GM19193 (cell line): ENCODE data around the gene COL26A1.

Experiments used
- POLR2A ChIP-seq: IDR thresholded peaks from 4 replicates; pipeline ENCODE4 v1.6.1; 2011; ENCODE audit not compliant: insufficient read depth, insufficient read length; ENCODE audit errors: extremely low read depth

Gene COL26A1

GRCh38 chr7:101386558-101387231 is 24.0 kb downstream of the COL26A1 start:
- TF ChIP-seq POLR2A, result no peak

DNA sequence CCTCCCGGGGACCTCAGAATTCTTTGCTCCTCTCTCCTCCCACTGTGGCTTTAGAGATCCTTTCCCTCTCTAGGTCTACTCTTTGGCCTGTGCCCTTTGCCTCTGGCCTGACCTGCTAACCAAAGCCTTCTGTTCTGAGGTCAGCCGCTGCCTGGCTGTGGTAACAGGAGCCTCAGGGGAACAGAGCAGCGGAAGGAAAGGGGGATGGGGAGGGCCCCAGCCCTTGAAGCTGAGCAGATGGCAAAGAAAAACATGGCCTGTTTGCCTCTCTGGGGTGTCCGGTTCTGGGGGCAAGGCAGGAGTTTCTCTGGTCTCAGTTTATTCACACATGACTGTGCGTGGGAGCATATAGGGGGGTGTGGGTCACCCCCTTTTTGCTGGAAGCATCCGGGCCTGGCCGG is 28.2 kb downstream of the COL26A1 start:
- TF ChIP-seq POLR2A, result no peak

DNA sequence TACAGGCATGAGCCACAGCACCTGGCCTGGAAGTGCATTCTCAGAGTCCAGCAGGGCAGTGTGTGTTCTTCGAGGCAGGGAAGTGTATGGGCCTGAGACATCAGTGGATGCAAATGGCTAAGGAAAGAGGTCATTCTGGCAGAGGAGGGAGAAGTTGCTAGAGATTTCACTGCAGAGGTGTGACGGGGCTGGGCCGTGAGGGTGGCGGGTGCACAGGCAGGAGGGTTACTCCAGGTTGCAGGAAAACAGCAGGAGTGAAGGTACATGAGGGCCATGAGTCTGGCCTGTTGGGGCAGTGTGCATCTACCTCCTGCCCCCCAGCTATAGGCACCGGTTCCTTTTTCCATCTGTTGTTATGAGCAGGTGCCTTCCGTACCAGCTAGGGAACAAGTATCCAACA is 29.3 kb downstream of the COL26A1 start:
- TF ChIP-seq POLR2A, result no peak

DNA sequence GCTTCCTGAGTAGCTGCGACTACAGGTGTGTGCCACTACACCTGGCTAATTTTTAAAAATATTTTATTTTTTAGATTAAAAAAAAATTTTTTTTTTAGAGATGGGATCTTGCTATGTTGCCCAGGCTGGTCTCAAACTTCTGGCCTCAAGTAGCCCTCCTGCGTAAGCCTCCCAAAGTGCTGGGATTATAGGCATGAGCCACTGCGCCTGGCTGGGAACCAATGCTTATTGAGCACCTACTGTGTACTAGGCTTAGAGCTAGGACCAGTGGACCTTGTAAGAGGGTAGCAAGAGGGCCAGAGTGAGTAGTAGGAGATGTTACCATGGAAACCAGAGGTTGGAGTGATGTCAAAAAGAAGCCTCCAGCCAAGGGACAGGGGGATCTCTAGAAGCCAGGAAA is 31.2 kb downstream of the COL26A1 start:
- no peak for TF ChIP-seq POLR2A

- TF ChIP-seq POLR2A, result no peak
Observed at GRCh38 chr7:101395376-101395775, 32.7 kb downstream of the COL26A1 start.

GRCh38 chr7:101397243-101397642 is 34.6 kb downstream of the COL26A1 start:
- no peak for TF ChIP-seq POLR2A

- TF ChIP-seq POLR2A, result no peak
Observed at GRCh38 chr7:101397770-101398324, 35.2 kb downstream of the COL26A1 start.

- TF ChIP-seq POLR2A, result no peak
Observed at GRCh38 chr7:101398396-101399289, 36.0 kb downstream of the COL26A1 start.

DNA sequence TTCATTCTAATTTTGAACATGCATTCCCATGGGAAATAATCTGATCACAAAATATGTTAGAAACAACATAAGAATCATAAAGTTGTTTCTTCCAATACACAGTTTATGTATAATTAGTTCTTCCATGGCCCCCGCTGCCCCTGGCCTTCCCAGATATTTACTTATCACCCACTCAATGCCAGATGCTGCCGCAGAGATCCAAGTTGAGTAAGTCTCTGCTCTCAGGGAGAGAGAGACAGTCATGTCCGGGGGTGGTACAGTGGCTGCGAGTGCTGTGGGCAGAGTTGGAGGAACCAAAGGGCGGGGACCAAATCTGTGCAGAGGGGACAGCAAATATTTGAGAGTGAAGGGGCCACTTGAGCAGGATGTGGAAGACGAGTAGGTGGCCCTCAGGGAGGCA is 37.1 kb downstream of the COL26A1 start:
- TF ChIP-seq POLR2A, result no peak

DNA sequence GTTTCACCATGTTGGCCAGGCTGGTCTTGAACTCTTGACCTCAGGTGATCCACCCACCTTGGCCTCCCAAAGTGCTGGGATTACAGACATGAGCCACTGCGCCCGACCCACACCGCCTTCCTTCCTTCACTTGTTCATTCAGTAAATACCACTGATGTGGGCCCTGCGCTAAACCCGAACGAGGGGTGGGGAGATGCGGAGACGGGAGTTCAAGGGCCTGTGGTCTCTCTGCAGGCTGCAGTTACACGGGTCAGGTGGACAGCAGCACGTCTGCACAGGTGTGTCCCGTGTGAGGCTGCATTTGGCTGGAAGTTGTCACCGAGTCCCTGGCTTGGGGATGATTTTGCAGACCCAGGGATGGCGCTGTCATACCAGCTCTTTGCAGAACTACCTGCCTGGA is 38.1 kb downstream of the COL26A1 start:
- no peak for TF ChIP-seq POLR2A

GRCh38 chr7:101401390-101402080 is 38.9 kb downstream of the COL26A1 start:
- TF ChIP-seq POLR2A, result no peak

DNA sequence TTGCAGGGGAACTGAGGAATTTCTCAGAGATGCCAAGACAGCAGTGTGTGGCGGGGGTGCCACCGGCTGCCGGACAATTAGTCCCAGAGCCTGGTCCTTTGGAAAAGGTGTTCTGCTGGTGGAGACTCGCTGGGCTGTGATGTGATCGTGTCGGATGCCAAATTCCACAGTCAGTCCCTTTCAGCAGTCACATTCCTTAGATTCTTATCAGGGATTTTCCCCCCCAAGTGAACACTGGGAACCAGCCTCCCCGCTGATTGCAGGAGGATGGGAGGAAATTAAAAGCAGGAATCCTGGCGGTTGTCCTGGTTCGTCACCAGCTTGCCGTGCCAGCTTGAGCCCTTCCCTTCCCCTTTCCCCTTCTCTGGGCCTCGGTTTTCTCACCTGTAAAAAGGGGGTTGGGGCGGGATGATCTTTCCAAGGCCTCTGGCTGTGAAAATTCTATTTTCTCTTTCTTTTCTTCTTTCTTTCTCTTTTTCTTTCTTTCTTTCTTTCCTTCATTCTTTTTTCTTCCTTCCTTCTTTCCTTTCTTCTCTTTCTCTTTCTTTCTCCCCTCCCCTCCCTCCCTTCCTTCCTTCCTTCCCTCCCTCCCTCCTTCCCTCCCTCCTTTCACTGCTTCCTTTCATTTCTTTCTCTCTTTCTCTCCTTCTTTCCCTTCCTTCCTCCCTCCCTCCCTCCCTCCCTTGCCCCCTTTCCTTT is 39.6 kb downstream of the COL26A1 start:
- TF ChIP-seq POLR2A, result no peak

DNA sequence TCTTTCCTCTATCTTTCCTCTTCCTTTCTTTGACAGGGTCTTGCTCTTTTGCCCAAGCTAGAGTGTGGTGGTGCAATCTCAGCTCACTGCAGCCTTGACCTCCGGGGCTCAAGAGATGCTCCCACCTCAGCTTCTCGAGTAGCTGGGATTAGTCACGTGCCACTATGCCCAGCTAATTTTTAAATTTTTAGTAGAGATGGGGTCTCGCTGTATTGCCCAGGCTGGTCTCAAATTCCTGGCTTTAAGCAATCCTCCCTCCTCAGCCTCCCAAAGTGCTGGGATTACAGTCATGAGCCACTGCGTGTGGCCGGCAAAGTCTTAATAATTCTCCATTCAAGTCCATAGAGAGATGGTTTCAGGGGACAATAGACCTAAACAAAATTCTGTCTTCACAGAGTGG is 40.2 kb downstream of the COL26A1 start:
- TF ChIP-seq POLR2A, result no peak

DNA sequence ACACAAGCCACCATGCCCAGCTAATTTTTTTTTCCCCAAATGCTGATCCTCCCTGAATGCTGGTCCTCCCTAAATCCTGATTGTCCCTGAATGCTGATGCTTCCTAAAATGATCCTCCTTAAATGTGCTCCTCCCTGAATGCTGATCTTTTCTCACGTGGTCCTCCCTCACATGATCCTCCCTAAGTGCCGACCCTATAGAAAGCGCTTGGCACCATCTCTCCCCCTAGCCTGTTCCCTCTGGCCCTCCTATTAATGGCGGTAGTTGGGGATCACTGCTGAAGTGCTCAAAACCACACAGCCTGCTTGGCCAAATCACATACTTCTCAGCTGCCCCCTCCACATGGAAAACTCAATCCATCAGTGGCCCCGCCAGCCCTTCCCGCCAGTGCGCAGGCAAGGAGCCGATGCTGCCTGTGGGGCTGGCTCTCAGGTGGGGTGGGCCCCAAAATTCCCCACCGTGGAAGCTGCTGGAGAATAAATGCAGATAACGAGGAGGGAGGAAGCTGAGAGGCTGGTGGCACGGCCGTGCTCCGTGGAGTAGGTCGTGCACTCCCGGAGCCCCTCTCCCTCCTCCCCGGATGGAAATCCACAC is 42.9 kb downstream of the COL26A1 start:
- TF ChIP-seq POLR2A, result no peak
